ENCODE measurements around the gene ACOX2. TPM values are rescaled to one million over a fixed set of nuclear protein-coding genes. Genes with fewer than 3 reads are reported as not detected.

The ACOX2 gene
- total RNA-seq, 1 experiment from 2014 or later = 12.8 TPM

DNA sequence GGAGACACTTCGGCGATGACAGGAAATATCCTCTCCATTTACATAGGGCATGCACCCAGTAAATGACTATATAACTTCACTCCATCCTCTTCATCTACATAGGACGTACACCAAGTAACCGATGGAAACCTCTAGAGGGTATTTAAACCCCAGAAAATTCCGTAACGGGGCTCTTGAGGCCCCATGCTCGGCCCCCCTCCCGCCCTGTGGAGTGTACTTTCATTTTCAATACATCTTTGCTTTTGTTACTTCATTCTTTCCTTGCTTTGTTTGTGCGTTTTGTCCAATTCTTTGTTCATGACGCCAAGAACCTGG lies 47.7 kb upstream of the ACOX2 start:
- ChIA-PET CTCF (interaction anchor here (1.2 to 1.3 kb wide), 2 partner anchors 12 to 46 kb away, joined by 5 to 15 read pairs; no protein-coding TSS in a partner anchor), RAD21 (ENCODE audit: low non-redundant PET in 1 of 2, low total read pairs in 2 of 2, uncharacterized antibody in 2 of 2, unreplicated experiment in 2 of 2) (interaction anchor here in 1 of 2 experiments (1.1 kb wide), 1 partner anchor 45 kb away, joined by 6 read pairs; no protein-coding TSS in a partner anchor), POLR2A (no interaction called here)
- DNase-seq (ENCODE audit: low read depth, low spot score) (no peak), ATAC-seq (peak; percentile 20; the same call in 1 of the 2 replicates)
- TF ChIP-seq, protein P1, sequence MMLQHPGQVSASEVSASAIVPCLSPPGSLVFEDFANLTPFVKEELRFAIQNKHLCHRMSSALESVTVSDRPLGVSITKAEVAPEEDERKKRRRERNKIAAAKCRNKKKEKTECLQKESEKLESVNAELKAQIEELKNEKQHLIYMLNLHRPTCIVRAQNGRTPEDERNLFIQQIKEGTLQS (IDR thresholded peaks at IDR 0.05) = no peak
- TF ChIP-seq SP1 (IDR thresholded peaks at IDR 0.05; ENCODE audit: low read depth) (no peak), SIN3A (IDR thresholded peaks at IDR 0.05; ENCODE audit: low read depth) (no peak), EZH2 (IDR thresholded peaks at IDR 0.05) (no peak), ELF1 (IDR thresholded peaks at IDR 0.05; ENCODE audit: borderline replicate concordance, low read depth) (no peak)
- TF ChIP-seq, protein P2, sequence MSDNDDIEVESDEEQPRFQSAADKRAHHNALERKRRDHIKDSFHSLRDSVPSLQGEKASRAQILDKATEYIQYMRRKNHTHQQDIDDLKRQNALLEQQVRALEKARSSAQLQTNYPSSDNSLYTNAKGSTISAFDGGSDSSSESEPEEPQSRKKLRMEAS (IDR thresholded peaks at IDR 0.05) = no peak
- TF ChIP-seq, protein P3, sequence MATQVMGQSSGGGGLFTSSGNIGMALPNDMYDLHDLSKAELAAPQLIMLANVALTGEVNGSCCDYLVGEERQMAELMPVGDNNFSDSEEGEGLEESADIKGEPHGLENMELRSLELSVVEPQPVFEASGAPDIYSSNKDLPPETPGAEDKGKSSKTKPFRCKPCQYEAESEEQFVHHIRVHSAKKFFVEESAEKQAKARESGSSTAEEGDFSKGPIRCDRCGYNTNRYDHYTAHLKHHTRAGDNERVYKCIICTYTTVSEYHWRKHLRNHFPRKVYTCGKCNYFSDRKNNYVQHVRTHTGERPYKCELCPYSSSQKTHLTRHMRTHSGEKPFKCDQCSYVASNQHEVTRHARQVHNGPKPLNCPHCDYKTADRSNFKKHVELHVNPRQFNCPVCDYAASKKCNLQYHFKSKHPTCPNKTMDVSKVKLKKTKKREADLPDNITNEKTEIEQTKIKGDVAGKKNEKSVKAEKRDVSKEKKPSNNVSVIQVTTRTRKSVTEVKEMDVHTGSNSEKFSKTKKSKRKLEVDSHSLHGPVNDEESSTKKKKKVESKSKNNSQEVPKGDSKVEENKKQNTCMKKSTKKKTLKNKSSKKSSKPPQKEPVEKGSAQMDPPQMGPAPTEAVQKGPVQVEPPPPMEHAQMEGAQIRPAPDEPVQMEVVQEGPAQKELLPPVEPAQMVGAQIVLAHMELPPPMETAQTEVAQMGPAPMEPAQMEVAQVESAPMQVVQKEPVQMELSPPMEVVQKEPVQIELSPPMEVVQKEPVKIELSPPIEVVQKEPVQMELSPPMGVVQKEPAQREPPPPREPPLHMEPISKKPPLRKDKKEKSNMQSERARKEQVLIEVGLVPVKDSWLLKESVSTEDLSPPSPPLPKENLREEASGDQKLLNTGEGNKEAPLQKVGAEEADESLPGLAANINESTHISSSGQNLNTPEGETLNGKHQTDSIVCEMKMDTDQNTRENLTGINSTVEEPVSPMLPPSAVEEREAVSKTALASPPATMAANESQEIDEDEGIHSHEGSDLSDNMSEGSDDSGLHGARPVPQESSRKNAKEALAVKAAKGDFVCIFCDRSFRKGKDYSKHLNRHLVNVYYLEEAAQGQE (IDR thresholded peaks at IDR 0.05; ENCODE audit: low read depth) = no peak
- Histone ChIP-seq H3K27ac (ENCODE audit: low read depth, low read length) (0 out of 2 replicates have a peak overlapping the region, but pooled peaks have one; percentile 23), H2AFZ (ENCODE audit: low read depth, low read length, poor library complexity, severe bottlenecking) (peak overlapping the region; percentile 90), H3K4me2 (ENCODE audit: low read length) (peak overlapping the region; percentile 84), H4K20me1 (ENCODE audit: insufficient read depth) (no peaks in the 10 kb centered on the region), H3K4me3 (replicated peaks in 1 of 2; ENCODE audit: low read depth in 1 of 2, low read length in 2 of 2) (peak overlapping the region; percentile 65 to 68), H3K4me1 (ENCODE audit: control insufficient read depth in 1 of 2, insufficient read depth in 2 of 2, low read length in 2 of 2) (peaks cover 4 to 19% of the 10 kb centered on the region in 2 experiments; a peak in 3 of 4 replicates), H3K27me3 (ENCODE audit: insufficient read depth, low read length) (no peaks in the 10 kb centered on the region), H3K9me2 (ENCODE audit: insufficient read depth) (no peaks in the 10 kb centered on the region), H3K9ac (ENCODE audit: low read length) (peak overlapping the region; percentile 48), H3K36me3 (ENCODE audit: control insufficient read depth in 1 of 2, insufficient read depth in 2 of 2, low read length in 2 of 2) (no peaks in the 10 kb centered on the region), H3K79me2 (ENCODE audit: insufficient read depth, low read length) (no peaks in the 10 kb centered on the region), H3K9me3 (ENCODE audit: control insufficient read depth in 1 of 2, insufficient read depth in 1 of 2, low read depth in 1 of 2, low read length in 2 of 2) (no peaks in the 10 kb centered on the region)
- no TSS peak for BruUV-seq (replicated peaks)
- intact Hi-C loops (cut with micrococcal nuclease) = no loop called here
